HG03025 (cell line): ENCODE measurements around the gene ITGA8.

ENCODE experiments used
- ATAC-seq: cut with Tn5 transposase; IDR thresholded peaks from one replicate; pipeline ENCODE4 v1.9.1; 2021; ENCODE audit warnings: mild to moderate bottlenecking, moderate library complexity; ENCODE audit not compliant: unreplicated experiment, low FRiP score

The ITGA8 gene

GRCh38 chr10:15737656-15738055, 17.9 kb upstream of the ITGA8 start:
- no peak for ATAC-seq

- no peak for ATAC-seq
Observed at GRCh38 chr10:15735763-15736162, 16.0 kb upstream of the ITGA8 start.

- ATAC-seq: no peak
Observed at GRCh38 chr10:15730341-15730740, 10.6 kb upstream of the ITGA8 start.

GRCh38 chr10:15729890-15730289, 10.2 kb upstream of the ITGA8 start:
- ATAC-seq: no peak

GRCh38 chr10:15726042-15726441, 6.3 kb upstream of the ITGA8 start:
- ATAC-seq: no peak

GRCh38 chr10:15725603-15726002, 5.9 kb upstream of the ITGA8 start:
- ATAC-seq: no peak

GRCh38 chr10:15724683-15725082, 5.0 kb upstream of the ITGA8 start:
- no peak for ATAC-seq

GRCh38 chr10:15723803-15724202, 4.1 kb upstream of the ITGA8 start:
- ATAC-seq: no peak

- no peak for ATAC-seq
Observed at GRCh38 chr10:15720635-15721287, 1.0 kb upstream of the ITGA8 start.

GRCh38 chr10:15719049-15719898, 448 bp downstream of the ITGA8 start:
- no peak for ATAC-seq

- no peak for ATAC-seq
Observed at GRCh38 chr10:15718694-15719048, 1.1 kb downstream of the ITGA8 start.

- no peak for ATAC-seq
Observed at GRCh38 chr10:15715619-15716227, 4.0 kb downstream of the ITGA8 start.

- no peak for ATAC-seq
Observed at GRCh38 chr10:15714847-15715246, 4.9 kb downstream of the ITGA8 start.

- no peak for ATAC-seq
Observed at GRCh38 chr10:15712883-15713282, 6.8 kb downstream of the ITGA8 start.

- no peak for ATAC-seq
Observed at GRCh38 chr10:15710455-15710854, 9.3 kb downstream of the ITGA8 start.

- no peak for ATAC-seq
Observed at GRCh38 chr10:15705298-15705697, 14.4 kb downstream of the ITGA8 start.

GRCh38 chr10:15704581-15704968, 15.1 kb downstream of the ITGA8 start:
- no peak for ATAC-seq

- no peak for ATAC-seq
Observed at GRCh38 chr10:15703944-15704580, 15.7 kb downstream of the ITGA8 start.

GRCh38 chr10:15703151-15703880, 16.4 kb downstream of the ITGA8 start:
- ATAC-seq: no peak

- no peak for ATAC-seq
Observed at GRCh38 chr10:15700078-15700674, 19.5 kb downstream of the ITGA8 start.
